Astrocyte of the spinal cord (primary cell): ENCODE results near the gene RAPSN.

Experiments
- DNase-seq: peaks from one replicate; pipeline ENCODE4 v3.0.0; 2011; ENCODE audit warnings: low read depth, low spot score
- H3K4me3 ChIP-seq: 2 replicates; pipeline ENCODE4 v1.5.1; 2011; ENCODE audit warnings: low read depth, mild to moderate bottlenecking, low read length, moderate library complexity
- CTCF ChIP-seq: IDR thresholded peaks from 2 replicates; pipeline ENCODE4 v1.5.1; 2012; ENCODE audit warnings: low read depth, mild to moderate bottlenecking, low read length, inconsistent platforms
- in situ Hi-C: cut with HindIII; loops from 2 replicates; pipeline ENCODE4 v1.10.0; 2017; ENCODE audit warnings: low sequenced_read_pairs

RAPSN gene

GRCh38 chr11:47488674-47489394 lies 39.9 kb upstream of the RAPSN start:
- in situ Hi-C loops, result no loop called here
- no peak for TF ChIP-seq CTCF
- H3K4me3 ChIP-seq, result no peak overlapping the region
- no peak for DNase-seq

GRCh38 chr11:47488111-47488510 lies 39.2 kb upstream of the RAPSN start:
- in situ Hi-C loops, result no loop called here
- H3K4me3 ChIP-seq, result no peak overlapping the region
- TF ChIP-seq CTCF, result no peak
- no peak for DNase-seq

DNA sequence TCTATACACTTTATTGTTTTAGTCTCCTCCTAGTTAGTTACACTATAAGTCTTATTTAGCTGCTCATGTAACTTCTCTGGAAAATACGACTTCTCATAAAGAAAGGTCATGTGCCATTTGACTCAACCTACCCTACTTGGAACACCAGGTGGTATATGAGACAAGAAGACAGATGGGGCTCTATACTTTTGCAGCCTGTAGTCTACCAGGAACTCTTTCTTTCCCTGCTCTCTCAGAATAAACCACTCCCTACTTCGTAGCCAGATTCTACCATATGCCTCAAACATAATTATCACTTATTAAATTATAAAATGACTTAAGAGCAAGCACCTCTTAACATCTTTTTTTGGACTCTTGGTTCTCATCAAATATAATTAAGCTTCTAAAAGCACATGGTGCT lies 38.5 kb upstream of the RAPSN start:
- H3K4me3 ChIP-seq, result no peak overlapping the region
- in situ Hi-C loops, result no loop called here
- TF ChIP-seq CTCF, result no peak
- DNase-seq, result no peak

DNA sequence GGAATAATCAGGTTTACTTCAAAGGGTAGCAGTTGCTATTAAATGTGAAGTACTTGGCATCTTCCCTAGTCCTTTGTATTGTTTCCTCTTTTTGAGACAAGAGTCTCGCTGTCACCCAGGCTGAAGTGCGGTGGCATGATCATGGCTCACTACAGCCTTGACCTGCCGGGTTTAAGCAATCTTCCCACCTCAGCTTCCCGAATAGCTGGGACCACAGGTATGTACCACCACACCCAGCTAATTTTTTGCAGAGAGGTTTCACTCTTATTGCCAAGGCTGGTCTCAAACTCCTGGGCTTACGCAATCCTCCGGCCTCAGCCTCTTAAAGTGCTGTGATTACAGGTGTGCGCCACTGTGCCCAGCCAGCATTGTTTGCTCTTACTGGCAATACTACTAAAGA lies 36.2 kb upstream of the RAPSN start:
- TF ChIP-seq CTCF, result no peak
- H3K4me3 ChIP-seq, result no peak overlapping the region
- no peak for DNase-seq
- in situ Hi-C loops, result no loop called here

GRCh38 chr11:47483457-47483856 lies 34.5 kb upstream of the RAPSN start:
- no peak for TF ChIP-seq CTCF
- DNase-seq, result no peak
- in situ Hi-C loops, result no loop called here

DNA sequence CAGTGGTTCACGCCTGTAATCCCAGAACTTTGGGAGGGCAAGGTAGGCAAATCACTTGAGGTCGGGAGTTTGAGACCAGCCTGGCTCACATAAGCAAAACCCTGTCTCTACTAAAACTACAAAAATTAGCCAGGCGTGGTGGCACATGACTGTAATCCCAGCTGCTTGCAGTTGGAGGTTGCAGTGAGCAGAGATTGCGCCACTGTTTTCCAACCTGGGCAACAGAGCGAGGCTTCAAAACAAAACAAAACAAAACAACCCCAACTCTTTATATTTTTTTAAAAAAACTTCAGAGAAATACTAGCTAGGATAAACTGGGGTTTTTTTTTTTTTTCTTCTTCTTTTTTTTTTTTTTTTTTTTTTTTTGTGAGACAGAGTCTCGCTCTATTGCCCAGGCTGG lies 31.8 kb upstream of the RAPSN start:
- in situ Hi-C loops, result no loop called here
- no peak for DNase-seq
- H3K4me3 ChIP-seq, result no peak overlapping the region
- TF ChIP-seq CTCF, result no peak

More at GRCh38 chr11:47483457-47483856, 34.5 kb upstream of the RAPSN start:
- no peak overlapping the region for H3K4me3 ChIP-seq
